Ishikawa (cell line): ENCODE data around the gene TVP23C.

Source experiments
- CEBPB ChIP-seq: IDR thresholded peaks from 2 replicates; pipeline ENCODE4 v1.6.1; 2012
- CREB1 ChIP-seq: IDR thresholded peaks from 2 replicates; pipeline ENCODE4 v1.6.1; 2012; ENCODE audit warnings: low read depth
- EGR1 ChIP-seq: IDR thresholded peaks from 2 replicates; pipeline ENCODE4 v1.6.1; 2012
- EP300 ChIP-seq: IDR thresholded peaks from 2 replicates; pipeline ENCODE4 v1.6.1; 2012; ENCODE audit warnings: borderline replicate concordance
- FOXM1 ChIP-seq: IDR thresholded peaks from 2 replicates; pipeline ENCODE4 v1.6.1; 2012; ENCODE audit warnings: low read depth, borderline replicate concordance
- NFIC ChIP-seq: IDR thresholded peaks from 2 replicates; pipeline ENCODE4 v1.6.1; 2012
- RAD21 ChIP-seq: IDR thresholded peaks from 2 replicates; pipeline ENCODE4 v1.6.1; 2012; ENCODE audit warnings: low read depth
- TAF1 ChIP-seq: IDR thresholded peaks from 2 replicates; pipeline ENCODE4 v1.6.1; 2012; ENCODE audit warnings: low read depth, mild to moderate bottlenecking
- TCF12 ChIP-seq: IDR thresholded peaks from 2 replicates; pipeline ENCODE4 v1.6.1; 2012; ENCODE audit warnings: low read depth
- TEAD4 ChIP-seq: IDR thresholded peaks from 2 replicates; pipeline ENCODE4 v1.6.1; 2012
- YY1 ChIP-seq: IDR thresholded peaks from 2 replicates; pipeline ENCODE4 v1.6.1; 2012; ENCODE audit warnings: low read depth
- ZBTB7A ChIP-seq: IDR thresholded peaks from 2 replicates; pipeline ENCODE4 v1.6.1; 2012; ENCODE audit warnings: low read depth
- TF ChIP-seq, protein P1 (sequence below): IDR thresholded peaks from 2 replicates; pipeline ENCODE4 v1.6.1; 2012; ENCODE audit warnings: low read depth, mild to moderate bottlenecking
- TF ChIP-seq, protein P2 (sequence below): IDR thresholded peaks from 2 replicates; pipeline ENCODE4 v1.6.1; 2012
- TF ChIP-seq, protein P3 (sequence below): IDR thresholded peaks from 2 replicates; pipeline ENCODE4 v1.6.1; 2012

The TVP23C gene

DNA sequence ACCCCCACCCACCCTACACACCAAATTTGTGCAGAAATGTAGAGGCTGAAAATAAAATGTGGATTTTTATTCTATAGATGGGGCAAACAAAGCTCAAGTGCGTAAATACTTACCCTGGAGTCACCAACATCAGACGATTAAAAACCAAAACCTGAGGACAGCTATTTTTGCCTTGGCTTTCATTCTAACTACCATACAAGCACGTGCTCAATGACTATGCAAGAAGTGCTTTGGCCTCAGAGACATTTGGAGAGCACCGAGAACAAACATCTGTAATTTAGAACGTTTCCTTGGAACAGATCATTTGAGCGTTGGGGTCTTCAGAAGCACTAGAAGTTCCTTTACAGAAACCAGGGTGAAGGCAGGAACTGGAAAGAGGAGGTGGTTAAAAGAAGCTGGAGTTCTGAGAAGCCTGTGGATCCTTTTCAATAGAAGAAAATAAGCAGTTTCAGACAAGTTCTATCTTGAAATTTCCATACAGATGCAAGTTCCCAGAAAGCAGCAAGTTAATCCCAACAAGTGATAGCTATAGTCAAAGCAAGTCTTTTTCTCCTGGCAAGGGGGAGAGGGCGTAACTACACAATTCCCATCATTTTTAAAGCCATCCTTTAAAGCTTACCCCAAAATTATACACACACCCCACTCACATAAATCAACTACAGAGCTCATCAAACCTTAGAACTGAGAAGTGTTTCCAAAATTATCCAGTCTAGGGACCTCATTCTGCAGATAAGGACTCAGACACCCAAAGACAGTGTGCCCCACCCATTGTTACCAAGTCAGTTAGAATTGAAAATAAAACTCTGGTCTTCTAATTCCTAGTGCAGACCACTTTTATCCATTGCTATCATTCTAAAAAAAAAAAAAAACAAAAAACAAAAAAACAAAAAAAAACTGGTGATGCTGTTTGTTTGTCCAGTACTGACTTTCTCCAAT is 66.3 kb downstream of the TVP23C start:
- no peak for TF ChIP-seq TAF1
- no peak for TF ChIP-seq CEBPB
- TF ChIP-seq ZBTB7A: no peak
- TF ChIP-seq, protein P1, sequence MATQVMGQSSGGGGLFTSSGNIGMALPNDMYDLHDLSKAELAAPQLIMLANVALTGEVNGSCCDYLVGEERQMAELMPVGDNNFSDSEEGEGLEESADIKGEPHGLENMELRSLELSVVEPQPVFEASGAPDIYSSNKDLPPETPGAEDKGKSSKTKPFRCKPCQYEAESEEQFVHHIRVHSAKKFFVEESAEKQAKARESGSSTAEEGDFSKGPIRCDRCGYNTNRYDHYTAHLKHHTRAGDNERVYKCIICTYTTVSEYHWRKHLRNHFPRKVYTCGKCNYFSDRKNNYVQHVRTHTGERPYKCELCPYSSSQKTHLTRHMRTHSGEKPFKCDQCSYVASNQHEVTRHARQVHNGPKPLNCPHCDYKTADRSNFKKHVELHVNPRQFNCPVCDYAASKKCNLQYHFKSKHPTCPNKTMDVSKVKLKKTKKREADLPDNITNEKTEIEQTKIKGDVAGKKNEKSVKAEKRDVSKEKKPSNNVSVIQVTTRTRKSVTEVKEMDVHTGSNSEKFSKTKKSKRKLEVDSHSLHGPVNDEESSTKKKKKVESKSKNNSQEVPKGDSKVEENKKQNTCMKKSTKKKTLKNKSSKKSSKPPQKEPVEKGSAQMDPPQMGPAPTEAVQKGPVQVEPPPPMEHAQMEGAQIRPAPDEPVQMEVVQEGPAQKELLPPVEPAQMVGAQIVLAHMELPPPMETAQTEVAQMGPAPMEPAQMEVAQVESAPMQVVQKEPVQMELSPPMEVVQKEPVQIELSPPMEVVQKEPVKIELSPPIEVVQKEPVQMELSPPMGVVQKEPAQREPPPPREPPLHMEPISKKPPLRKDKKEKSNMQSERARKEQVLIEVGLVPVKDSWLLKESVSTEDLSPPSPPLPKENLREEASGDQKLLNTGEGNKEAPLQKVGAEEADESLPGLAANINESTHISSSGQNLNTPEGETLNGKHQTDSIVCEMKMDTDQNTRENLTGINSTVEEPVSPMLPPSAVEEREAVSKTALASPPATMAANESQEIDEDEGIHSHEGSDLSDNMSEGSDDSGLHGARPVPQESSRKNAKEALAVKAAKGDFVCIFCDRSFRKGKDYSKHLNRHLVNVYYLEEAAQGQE: no peak
- no peak for TF ChIP-seq NFIC
- no peak for TF ChIP-seq TCF12
- TF ChIP-seq EGR1: no peak
- no peak for TF ChIP-seq CREB1
- TF ChIP-seq, protein P2, sequence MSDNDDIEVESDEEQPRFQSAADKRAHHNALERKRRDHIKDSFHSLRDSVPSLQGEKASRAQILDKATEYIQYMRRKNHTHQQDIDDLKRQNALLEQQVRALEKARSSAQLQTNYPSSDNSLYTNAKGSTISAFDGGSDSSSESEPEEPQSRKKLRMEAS: no peak

DNA sequence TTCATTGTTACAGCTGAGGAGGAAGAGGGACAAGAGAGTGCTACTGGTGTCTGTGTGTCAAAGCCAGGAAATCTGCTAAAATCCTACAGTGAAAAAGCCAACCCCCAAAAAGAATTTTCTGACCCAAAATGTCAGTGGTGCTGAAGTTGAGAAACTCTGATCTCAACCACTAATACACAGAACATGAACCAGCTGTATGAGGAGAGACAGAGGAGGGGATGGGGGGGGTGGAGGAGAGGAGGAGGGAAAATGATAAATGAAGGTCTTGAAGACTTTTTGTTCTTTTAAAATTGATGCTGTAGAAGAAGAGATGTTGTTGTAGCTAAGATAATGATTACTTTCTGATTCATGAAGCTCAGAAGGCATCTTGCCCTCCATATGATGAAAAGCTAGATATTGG is 68.5 kb downstream of the TVP23C start:
- TF ChIP-seq CREB1 (no peak), FOXM1 (no peak), EGR1 (no peak), TCF12 (no peak), RAD21 (no peak), ZBTB7A (no peak)
- TF ChIP-seq, protein P1: no peak

DNA sequence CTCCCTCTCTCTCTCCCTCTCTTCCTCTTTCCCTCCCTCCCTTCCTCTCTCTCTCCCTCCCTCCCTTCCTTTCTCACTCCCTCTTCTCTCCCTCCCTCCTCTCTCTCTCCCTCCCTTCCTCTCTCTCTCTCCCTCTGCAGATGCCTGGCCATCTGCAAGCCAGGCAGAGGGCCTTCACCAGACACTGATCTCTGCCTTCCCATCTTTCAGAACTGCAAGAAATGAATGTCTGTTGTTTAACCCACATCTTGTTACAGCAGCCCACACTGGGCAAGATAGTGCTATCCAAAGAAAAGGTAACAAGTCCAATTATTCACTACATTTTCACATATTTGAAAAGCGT is 69.6 kb downstream of the TVP23C start:
- TF ChIP-seq EP300: no peak
- no peak for TF ChIP-seq CREB1
- TF ChIP-seq RAD21: no peak
- no peak for TF ChIP-seq FOXM1
- TF ChIP-seq TEAD4: no peak
- TF ChIP-seq, protein P3, sequence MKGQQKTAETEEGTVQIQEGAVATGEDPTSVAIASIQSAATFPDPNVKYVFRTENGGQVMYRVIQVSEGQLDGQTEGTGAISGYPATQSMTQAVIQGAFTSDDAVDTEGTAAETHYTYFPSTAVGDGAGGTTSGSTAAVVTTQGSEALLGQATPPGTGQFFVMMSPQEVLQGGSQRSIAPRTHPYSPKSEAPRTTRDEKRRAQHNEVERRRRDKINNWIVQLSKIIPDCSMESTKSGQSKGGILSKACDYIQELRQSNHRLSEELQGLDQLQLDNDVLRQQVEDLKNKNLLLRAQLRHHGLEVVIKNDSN: no peak
- TF ChIP-seq ZBTB7A: no peak
- no peak for TF ChIP-seq TCF12
- no peak for TF ChIP-seq YY1

DNA sequence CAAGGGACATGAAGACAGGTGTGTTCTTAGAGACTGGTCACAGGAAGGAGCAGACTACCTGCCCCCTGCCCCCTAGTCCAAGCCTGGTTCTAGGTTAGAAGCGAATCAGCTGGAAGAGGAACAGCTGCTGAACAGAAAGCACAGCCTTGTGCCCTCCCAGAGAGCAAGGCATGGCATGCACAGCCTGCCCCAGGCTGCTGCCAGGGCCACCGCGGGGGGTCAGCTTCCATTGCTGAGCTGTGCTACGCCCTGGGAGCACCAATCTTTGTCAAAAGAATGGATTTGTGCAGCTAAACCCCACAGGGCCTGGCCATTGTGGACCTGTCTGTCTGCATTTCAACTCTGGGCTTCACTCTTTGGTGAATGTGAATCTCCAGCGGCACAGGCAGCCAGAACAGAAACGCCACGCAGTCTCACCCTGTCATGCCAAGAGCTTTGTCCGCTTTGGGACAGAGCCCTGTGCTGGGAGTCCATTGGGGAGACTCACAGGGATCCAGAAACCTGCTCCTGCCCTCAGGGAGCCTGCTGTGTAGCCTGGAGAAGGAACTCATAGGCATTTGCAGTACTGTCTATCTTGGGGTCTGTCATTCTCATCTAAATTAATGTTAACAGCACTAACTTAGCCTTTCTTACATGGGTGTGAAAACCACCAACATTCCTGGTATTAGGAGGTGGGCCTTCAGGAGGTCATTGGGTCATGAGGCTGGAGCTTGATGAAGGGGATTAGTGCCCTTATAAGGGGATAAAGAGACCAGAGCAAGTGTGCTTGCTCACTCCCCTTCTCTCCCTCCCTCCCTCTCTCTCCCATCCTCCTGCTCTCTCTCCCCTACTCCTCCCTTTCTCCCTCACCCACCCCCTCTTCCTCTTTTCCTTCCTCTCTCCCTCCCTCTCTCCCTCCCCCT is 70.2 kb downstream of the TVP23C start:
- TF ChIP-seq NFIC (no peak), EP300 (no peak), TEAD4 (no peak), RAD21 (no peak), TAF1 (no peak), FOXM1 (no peak), TCF12 (no peak), EGR1 (no peak), CREB1 (no peak), YY1 (no peak)
- TF ChIP-seq, protein P3: no peak
- TF ChIP-seq, protein P2: no peak
- TF ChIP-seq, protein P1: no peak
